HEK293 (cell line): Measurements from ENCODE around the gene ADGRF1.

Experiments
- TCF7L2 ChIP-seq: IDR thresholded peaks from 2 replicates; pipeline ENCODE4 v1.6.1; 2011; ENCODE audit warnings: low read depth, mild to moderate bottlenecking, inconsistent platforms, low read length, moderate library complexity, borderline replicate concordance
- ZBTB21 ChIP-seq: fragments of 450-650 bp; formaldehyde crosslinking; IDR thresholded peaks from 2 replicates; pipeline ENCODE4 v1.5.1; 2017; ENCODE audit warnings: missing biosample characterization, missing genetic modification characterization
- ZNF274 ChIP-seq, 2 experiments: fragments of 200-500 bp in 1 of 2; fragments of 450-650 bp in 1 of 2; sonication (Bioruptor generic) in 1 of 2; formaldehyde crosslinking in 1 of 2; IDR thresholded peaks; 2 replicates each; pipeline versions ENCODE4 v1.5.1 to v1.6.1; 2014 to 2016; ENCODE audit warnings: borderline replicate concordance in 1 of 2, inconsistent platforms in 1 of 2, low read length in 1 of 2, missing biosample characterization in 1 of 2, missing genetic modification characterization in 1 of 2
- ZNF292 ChIP-seq: fragments of 450-650 bp; formaldehyde crosslinking; IDR thresholded peaks from 2 replicates; pipeline ENCODE4 v1.5.1; 2016; ENCODE audit warnings: low read depth, missing biosample characterization, missing genetic modification characterization, borderline replicate concordance
- ZNF302 ChIP-seq: fragments of 450-650 bp; formaldehyde crosslinking; IDR thresholded peaks from 2 replicates; pipeline ENCODE4 v1.5.1; 2016; ENCODE audit warnings: missing biosample characterization, missing genetic modification characterization, low read depth
- ZNF366 ChIP-seq: fragments of 450-650 bp; formaldehyde crosslinking; conservative IDR thresholded peaks from 2 replicates; pipeline ENCODE4 v1.5.1; 2016; ENCODE audit warnings: missing biosample characterization, missing genetic modification characterization
- ZNF423 ChIP-seq: fragments of 450-650 bp; formaldehyde crosslinking; IDR thresholded peaks from 2 replicates; pipeline ENCODE4 v1.5.1; 2016; ENCODE audit warnings: missing biosample characterization, missing genetic modification characterization
- ZNF629 ChIP-seq: fragments of 450-650 bp; formaldehyde crosslinking; IDR thresholded peaks from 2 replicates; pipeline ENCODE4 v1.5.1; 2017; ENCODE audit warnings: missing biosample characterization, missing genetic modification characterization
- TF ChIP-seq, protein P1 (sequence below): fragments of 450-650 bp; formaldehyde crosslinking; IDR thresholded peaks from 2 replicates; pipeline ENCODE4 v1.5.1; 2016; ENCODE audit warnings: missing biosample characterization, missing genetic modification characterization
- TF ChIP-seq, protein P2 (sequence below): fragments of 450-650 bp; formaldehyde crosslinking; IDR thresholded peaks from 2 replicates; pipeline ENCODE4 v1.5.1; 2016; ENCODE audit warnings: missing biosample characterization, missing genetic modification characterization

DNA sequence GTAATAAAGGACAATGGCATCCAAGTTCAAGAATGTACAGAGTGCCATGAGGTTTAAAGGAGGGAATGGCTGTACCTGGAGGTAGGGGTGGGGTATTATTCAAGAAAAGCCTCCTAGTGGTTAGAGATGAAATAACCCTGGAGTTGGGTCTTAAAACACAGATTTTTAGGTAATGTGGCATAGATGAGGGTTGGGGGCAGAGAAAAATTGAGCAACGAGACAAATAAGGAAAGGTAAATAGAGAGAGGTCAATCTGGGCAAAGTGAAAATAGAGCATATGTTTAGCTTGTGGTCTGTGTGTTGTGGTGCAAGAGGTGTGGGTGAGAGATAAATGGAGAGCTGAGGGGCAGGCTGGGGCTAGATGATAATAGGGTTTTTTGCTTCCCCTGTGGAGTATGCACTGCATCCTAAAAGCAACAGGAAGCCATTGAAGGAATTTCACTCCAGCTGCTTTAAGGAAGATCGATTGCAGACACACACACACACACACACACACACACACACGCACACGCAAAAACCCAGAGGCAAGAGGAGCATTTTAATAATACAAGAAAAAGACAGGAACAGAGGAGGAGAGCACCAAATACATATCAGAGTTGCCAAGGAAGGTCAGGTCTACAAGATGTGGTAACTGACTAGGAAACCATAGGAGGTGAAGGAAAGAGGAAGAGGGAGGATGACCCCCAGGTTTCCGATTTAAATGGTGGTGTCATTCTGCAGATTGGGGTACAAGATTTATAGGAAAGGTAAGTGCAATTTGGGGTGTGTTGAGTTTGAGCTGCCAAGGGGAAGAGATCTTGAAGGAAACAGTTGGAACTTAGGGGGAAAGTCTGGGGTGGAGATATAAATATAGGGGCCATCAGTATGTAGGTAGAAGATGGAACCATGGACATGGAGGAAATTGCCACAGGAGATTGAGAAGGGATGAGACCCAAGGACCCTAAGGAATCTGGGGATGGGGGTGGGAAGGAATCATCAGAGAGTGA lies 31.3 kb upstream of the ADGRF1 start:
- TF ChIP-seq, protein P1, sequence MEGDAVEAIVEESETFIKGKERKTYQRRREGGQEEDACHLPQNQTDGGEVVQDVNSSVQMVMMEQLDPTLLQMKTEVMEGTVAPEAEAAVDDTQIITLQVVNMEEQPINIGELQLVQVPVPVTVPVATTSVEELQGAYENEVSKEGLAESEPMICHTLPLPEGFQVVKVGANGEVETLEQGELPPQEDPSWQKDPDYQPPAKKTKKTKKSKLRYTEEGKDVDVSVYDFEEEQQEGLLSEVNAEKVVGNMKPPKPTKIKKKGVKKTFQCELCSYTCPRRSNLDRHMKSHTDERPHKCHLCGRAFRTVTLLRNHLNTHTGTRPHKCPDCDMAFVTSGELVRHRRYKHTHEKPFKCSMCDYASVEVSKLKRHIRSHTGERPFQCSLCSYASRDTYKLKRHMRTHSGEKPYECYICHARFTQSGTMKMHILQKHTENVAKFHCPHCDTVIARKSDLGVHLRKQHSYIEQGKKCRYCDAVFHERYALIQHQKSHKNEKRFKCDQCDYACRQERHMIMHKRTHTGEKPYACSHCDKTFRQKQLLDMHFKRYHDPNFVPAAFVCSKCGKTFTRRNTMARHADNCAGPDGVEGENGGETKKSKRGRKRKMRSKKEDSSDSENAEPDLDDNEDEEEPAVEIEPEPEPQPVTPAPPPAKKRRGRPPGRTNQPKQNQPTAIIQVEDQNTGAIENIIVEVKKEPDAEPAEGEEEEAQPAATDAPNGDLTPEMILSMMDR: no peak
- TF ChIP-seq ZNF302 (no peak), ZNF292 (tag by site-specific recombination) (no peak), TCF7L2 (no peak), ZBTB21 (tag by site-specific recombination) (no peak), ZNF274 (IDR thresholded peaks at IDR 0.05; ENCODE audit: low read length) (no peak), ZNF274 (tag by site-specific recombination; IDR thresholded peaks at IDR 0.05; ENCODE audit: borderline replicate concordance) (no peak), ZNF629 (no peak), ZNF423 (no peak), ZNF366 (no peak)
- TF ChIP-seq, protein P2, sequence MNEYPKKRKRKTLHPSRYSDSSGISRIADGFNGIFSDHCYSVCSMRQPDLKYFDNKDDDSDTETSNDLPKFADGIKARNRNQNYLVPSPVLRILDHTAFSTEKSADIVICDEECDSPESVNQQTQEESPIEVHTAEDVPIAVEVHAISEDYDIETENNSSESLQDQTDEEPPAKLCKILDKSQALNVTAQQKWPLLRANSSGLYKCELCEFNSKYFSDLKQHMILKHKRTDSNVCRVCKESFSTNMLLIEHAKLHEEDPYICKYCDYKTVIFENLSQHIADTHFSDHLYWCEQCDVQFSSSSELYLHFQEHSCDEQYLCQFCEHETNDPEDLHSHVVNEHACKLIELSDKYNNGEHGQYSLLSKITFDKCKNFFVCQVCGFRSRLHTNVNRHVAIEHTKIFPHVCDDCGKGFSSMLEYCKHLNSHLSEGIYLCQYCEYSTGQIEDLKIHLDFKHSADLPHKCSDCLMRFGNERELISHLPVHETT: no peak
